IPS-18c (cell line): ENCODE data around the gene SLC24A4.
"Not testable (repeated sequence)": the region's sequence is repeated elsewhere in the genome, so short reads cannot be mapped to it uniquely, and the experiment has no call there.

Source experiments
- H3K4me3 ChIP-seq: 2 replicates; pipeline ENCODE4 v1.7.0; 2013; ENCODE audit warnings: low read depth, mild to moderate bottlenecking, low read length, moderate library complexity; ENCODE audit not compliant: insufficient read depth
- H3K9me3 ChIP-seq: one replicate; pipeline ENCODE4 v1.6.1; 2013; ENCODE audit warnings: mild to moderate bottlenecking, low read length, moderate library complexity; ENCODE audit not compliant: control insufficient read depth, insufficient read depth

The SLC24A4 gene

DNA sequence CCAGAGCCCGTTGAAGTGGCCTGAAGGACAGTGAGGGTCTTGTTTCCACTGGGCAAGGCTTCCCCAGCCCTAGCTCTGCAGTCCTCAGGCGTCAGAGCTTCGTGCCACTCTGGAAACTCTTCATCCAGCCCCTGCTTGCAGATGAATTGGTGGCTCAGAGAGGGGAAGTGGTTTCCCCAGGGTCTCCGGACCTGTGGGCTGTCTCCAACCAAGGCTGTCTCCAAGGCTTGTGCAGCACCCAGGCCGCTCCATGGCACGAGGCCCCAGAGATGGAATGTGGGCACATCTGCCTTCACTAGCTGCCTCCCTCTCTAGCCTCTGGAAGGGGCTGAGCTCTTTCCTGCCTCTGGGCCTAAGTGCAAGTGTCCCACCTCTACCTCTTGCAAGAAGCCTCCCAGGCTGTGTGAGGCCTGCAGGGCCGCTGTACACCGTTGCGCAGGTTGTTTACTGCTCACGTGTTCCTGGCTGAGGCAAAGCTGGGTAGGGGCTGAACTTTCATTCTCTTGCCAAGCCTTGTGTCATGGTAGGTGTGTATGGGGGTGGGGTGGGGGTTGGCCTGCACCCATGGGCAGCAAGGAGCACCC, 201.7 kb downstream of the SLC24A4 start:
- H3K9me3 ChIP-seq, result no peaks in the 10 kb centered on the region
- no peak overlapping the region for H3K4me3 ChIP-seq

DNA sequence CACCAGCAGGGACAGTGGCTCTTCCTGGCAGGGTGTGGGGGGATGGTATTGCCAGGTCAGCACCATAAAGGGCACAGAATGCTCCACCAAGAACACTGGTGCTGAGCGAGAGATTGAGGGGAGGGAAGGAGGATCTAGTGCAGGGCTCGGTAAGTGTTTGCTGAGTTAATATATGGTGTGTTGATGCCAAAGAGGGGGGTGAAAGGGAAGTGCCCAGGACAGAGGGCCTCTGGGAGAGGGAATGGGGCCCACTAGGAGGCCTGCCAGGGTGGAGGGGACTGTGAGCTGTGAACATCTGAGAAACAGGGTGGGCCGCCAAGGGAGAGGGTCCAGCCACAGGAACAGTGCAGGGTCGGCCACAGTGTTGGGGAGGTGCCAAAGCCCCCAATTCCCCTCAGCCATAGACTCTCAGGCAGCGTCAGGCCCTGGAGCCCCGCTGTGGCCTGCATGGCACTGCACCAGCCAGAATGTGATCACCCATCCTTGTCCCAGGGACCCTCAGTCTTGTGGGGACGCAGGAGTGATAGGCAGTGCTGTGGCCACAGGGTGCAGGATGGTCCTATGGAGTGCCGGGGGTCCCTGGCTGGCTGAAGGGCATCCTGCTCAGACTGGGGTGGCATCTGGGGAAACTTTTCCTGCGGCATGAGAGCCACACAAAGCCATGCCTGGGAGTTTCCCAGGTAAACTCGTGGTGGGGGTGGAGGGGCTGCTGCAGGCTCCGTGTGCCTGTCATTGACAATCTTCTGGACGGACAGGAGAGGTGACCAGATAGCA, 202.5 kb downstream of the SLC24A4 start:
- H3K9me3 ChIP-seq, result no peaks in the 10 kb centered on the region
- no peak overlapping the region for H3K4me3 ChIP-seq

DNA sequence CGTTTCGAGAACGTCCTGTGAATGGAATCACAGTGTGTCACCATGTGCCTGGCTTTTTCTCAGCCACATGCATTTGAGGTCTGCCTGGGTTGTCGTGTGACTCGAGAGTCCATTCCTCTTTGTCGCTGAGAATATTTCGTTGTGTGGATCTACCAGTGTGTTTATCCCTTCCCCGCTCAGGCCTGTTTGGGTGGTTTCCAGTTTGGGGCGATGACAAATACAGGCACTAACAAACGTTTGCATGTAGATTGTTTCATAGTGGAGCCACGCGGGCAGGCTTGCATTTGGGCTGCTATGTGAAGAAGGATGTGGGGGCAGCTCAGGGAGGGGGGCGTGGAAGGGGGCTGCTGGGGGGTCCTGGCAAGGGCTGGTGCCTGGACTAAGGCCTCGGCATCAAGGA, 204.8 kb downstream of the SLC24A4 start:
- H3K9me3 ChIP-seq, result no peaks in the 10 kb centered on the region
- H3K4me3 ChIP-seq, result no peak overlapping the region

DNA sequence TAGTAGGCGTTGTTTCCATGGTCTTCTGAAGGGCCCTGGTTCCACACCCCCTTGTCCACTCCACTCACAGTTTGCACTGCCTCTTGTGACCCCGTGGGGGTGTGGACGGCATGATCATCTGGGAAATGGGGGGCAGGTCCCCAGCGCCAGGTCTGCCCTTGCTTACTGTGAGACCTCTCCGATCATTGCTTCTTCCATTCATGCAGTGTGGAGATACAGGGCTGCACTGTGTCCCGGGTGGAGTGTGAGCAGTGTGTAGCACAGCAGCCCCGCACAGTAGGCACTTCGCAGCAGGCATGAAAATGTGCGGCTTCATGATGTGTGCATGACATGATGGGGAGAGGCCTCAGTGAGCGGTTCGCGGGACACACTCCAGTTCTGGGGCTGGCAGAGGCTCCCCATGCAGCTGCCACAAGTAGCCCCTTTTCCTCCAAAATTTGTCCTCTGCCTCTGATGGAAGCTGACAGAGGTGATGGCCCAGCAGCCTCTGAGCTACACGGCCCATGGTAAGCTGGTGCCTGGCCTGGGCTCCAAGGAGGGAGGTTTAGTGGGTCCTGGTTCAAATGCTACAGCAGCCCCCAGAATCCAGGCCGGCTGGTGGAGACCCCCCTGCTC, 205.6 kb downstream of the SLC24A4 start:
- Histone ChIP-seq H3K4me3 (no peak overlapping the region), H3K9me3 (no peaks in the 10 kb centered on the region)

DNA sequence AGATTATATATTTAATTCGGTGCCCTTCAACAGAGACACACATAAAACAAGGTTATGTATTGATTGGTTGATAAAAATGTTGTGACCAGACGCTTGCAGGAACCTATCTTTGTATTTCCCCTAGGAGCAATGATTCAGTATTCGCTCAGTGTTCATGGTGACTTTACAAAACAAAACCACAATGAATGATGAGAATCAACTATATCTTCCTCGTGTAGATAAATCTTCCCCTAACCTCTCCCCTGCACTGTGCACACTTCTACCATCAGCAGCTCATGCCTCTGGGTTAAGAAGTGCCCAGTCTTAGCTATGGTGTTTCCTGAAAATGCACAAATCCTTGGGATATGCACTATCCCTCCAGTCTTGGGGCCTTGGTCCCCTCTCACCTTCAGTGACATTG, 206.9 kb downstream of the SLC24A4 start:
- Histone ChIP-seq H3K9me3 (no peaks in the 10 kb centered on the region), H3K4me3 (no peak overlapping the region)

DNA sequence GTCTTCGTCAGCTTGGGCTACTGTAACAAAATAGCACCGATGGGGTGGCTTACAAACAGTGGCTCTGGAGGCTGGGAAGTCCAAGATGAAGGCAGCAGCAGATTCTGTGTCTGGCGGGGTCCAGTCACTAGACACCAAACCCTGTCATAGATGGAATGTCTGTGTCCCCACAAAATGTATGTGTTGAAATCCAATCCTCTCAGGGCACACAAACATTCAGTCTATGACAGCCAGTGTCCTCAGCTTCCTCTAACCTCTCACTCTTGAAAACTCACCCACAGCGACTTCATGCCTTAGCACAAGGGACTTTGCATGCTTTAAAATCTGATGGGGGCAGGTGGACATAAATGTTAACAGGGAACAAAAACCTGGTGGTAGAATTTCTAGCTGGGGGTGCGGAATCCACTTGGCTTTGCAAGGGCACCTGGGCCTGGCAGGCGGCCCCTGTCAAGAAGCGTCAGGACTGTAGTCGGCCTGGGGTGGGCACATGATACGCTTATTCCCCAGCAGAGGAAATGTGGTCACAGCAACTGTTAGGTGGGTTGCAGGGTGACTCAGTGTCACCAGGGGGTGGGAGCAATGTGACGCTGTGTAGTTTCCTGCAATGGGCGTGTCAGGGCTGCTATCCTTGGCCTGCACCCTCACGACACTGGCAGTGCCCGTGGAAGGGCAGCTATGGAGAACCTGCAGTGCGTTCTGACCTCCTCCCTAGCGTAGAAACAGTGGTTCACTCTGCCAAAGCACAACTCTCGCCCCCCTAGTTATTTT, 208.3 kb downstream of the SLC24A4 start:
- Histone ChIP-seq H3K9me3 (no peaks in the 10 kb centered on the region), H3K4me3 (no peak overlapping the region)

DNA sequence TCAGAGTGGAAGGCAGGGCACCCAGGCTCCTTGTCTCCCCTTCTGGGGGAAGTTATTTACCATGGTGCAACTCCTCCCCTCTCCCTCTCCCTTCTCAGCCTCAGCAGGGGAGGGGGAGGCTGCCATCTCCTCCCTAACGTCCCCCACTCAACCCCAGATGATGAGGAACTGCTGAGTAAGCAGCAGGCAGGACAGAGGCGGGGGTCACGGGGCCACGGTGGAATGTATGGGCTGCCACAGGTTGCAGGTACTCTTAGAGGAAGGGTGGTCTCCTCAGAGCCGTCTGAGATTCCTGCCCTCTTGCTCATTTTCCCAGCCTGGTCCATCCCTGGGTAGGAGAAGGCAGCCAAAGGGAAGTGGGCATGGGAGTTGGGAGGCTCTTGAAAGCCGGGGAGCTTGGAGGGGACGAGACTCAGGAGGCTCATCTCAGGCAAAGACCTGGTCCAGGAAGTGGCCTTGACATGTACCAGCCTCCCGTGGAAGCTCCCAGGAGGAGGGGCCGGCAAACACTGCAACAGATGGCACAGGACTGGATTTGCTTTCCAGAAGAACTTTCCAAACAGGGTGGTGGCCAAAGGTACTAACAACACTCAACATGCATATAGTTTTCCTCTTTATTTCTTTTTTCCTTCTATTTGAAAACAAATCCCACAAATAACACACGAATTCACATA, 209.7 kb downstream of the SLC24A4 start:
- H3K4me3 ChIP-seq, result no peak overlapping the region
- H3K9me3 ChIP-seq, result no peaks in the 10 kb centered on the region

DNA sequence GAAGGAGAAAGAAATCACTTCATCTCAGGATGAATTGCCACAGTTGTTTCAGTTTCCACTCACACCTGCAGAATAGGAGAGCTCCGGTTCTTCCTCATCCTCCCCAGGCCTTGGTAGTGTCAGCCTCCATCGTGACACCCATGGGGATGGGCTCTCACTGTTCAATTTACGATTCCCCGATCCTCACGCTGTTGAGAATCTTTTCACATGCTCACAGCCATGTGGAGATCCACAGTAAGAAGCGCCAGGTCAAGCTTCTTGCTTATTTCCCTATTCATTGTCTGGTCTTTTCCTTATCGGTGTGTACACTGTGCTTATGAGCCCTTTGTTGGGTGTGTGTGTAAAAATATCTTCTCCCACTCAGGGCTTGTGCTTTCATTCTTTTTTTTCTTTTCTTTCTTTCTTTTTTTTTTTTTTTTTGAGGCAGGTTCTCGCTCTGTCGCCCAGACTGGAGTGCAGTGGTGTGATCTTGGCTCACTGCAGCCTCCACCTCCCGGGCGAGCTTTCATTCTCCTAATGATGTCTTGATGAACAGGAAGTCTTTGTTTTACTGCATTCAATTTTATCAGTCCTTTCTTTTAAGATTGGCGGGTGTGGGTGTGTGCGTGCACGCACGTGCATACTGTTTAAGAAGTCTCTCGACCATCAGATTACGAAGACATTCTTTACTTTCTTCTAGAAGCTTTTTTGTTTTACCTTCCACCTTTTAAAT, 212.1 kb downstream of the SLC24A4 start:
- no peak overlapping the region for H3K4me3 ChIP-seq
- H3K9me3 ChIP-seq, result no peaks in the 10 kb centered on the region

DNA sequence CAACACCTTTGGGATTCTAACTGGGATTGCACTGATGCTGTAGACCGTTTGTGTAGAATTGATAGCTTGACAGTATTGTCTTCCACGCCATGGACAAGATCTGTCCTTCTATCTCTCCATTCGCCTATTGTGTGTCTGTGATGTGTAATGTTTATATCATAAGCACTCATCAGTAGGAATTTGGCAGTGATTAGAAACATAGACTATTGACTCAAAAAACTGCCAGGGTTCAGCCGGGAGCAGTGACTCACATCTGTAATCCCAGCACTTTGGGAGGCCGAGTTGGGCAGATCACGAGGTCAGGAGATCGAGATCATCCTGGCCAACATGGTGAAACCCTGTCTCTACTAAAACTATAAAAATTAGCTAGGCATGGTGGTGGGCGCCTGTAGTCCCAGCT, 213.3 kb downstream of the SLC24A4 start:
- H3K4me3 ChIP-seq, result not testable (repeated sequence)

DNA sequence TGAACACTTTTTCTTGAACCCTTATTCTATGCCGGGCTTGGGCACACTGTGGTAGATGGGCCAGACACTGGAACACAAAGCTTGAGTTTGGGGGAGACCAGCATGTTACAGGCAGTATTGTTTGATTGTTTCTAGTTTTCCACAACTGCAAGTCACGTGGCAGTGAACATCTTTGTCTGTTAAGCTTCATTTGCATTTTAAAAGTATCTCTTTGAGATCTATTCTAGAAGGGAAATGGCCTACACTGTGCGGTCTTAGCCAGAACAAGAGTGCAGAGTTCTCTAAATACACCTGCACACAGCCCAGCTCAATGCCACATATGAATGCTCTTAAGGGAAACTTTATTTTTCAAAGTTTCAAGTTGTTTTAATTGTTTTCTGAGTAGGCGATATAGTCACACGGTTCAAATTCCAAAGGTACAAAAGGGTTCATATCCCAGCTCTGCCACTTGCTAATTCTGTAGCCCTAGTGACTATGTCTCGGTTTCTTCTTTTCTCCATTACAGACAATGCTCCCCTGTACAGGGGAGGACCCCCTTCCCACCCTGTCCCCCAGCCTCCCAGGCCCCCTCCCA, 215.5 kb downstream of the SLC24A4 start:
- no peaks in the 10 kb centered on the region for H3K9me3 ChIP-seq
- no peak overlapping the region for H3K4me3 ChIP-seq

More for the DNA sequence above, 213.3 kb downstream of the SLC24A4 start:
- not testable (repeated sequence) for H3K9me3 ChIP-seq

DNA sequence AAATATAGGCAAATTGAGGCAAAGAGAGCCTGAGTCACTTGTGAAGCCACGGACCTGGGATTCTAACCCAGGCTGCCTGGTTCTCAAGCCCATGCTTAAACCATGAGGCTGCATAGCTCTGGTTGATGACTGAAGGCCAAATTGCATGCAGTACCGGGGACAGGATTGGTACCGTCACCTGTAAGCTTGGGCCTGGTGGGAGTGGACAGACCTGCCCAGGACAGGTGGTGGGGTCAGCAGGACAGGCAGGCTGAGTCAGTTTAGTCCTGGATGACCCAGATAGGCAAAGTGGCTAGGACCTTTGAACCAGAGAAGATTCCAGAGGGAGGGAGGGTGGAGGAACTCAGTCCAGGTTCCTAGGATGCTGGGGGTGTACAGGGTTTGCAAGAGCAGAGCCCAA, 216.5 kb downstream of the SLC24A4 start:
- Histone ChIP-seq H3K4me3 (no peak overlapping the region), H3K9me3 (no peaks in the 10 kb centered on the region)

DNA sequence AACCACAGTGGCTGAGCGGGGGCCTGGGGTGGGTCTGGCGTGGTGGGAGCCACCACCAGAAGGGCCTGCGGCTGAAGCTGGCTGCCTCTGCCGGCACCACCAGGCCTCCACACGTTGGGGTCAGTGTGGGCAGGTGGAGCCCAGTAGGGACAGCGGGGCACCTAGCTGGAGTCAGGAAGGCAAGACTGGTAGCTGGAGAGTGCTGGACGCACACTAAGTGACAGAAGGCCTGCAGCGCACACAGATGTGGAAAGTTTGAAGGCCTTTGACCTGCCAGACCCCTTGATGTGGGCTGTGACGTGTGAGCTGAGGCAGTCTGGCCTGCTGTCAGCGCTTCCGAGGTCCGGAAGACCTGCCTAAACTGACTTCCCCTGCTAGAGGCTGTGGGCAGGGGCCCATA, 216.9 kb downstream of the SLC24A4 start:
- no peak overlapping the region for H3K4me3 ChIP-seq
- no peaks in the 10 kb centered on the region for H3K9me3 ChIP-seq

DNA sequence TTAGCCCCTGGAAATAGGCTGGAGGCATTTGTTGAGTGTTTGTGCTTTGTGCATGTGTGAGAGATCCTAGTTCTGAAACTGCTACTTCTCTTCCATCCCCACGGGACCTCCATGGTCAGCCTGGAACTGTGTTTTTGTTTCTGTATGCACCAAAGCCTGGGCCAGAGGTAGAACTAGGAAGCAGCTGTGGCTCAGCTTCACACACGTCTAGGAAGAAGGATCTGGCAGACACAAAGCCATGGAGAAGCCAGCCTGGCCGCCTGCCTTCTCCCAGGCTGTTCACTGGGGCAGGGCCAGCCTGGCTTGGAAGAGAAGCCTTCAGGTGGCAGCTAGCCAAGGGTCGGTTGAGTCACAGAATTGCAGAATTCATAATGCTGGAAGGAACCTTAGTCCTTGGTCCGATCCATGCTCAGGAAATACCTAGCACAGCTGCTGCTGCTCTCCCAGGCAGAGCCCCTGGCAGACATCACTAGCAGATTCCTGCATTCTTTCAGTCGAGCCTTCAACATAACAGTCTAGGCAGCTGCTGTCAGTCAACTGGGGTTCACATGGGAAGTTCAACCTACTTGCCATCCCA, 217.6 kb downstream of the SLC24A4 start:
- no peaks in the 10 kb centered on the region for H3K9me3 ChIP-seq
- H3K4me3 ChIP-seq, result no peak overlapping the region

DNA sequence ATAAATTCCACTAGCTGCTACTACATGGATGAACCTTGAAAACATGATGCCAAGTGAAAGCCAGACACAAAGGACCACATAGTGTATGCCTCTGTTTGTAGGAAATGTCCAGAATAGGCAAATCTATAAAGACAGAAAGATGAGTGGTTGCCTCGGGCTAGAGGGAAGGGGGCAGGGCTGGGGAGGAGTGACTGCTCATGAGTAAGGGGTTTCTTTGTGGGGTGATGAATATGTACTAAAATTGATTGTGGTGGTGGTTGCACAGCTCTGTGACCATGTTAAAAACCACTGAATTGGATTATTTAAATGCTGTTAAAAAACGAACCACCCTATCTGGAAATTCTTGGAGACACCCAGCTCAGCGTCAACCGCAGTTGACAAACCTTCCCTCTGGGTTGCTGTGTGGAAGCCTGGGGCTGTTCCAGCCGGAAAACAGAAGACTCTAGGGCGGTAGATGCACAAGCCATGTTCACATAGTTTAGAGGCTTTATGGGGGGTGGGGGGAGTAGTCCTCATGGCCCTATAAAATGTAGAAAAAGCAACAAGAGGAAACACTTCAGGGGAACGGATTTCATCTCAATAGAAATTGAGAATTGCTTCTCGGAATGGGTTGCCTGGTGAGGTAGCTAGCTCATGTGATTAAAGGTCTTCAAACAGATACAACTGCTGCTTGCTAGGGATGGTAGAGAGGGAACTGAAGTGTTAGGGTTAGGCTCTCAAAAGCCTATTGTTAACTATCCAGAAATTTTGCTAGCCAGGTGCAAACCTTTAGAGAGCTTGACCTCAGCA, 220.0 kb downstream of the SLC24A4 start:
- Histone ChIP-seq H3K9me3 (no peaks in the 10 kb centered on the region), H3K4me3 (no peak overlapping the region)

DNA sequence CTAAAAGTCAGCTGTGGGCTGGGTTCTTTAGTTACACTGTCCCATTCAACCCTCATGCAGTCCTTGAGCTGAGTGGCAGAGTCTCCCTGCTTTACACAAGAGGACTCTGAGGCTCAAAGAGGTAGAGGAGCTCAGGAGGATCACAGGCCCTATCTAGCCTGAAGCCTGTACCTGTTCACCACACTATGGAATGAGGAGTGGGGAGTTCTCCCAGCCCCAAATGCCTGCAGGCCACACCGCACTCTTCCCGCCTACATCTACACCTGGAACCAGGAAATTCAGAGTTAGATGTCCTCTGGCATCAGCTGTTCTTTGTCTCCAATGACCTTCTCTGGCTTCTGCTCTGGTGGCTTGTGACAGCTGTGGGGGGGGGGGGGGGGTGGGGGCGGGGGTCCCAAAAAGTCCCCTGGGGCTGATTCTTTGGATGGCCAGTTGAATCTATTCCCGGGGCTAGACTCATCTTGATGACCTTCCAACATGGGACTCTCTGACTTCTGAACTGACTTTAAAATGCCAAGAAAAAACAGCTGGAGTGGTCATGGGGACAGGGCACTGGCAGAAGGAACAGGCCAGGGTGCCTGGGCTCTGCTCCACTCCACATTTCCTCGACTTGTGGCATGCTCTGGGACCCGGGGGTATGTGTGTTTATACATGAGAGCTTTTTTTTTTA, 221.2 kb downstream of the SLC24A4 start:
- no peaks in the 10 kb centered on the region for H3K9me3 ChIP-seq
- no peak overlapping the region for H3K4me3 ChIP-seq
